Muscle of leg (tissue), 11 donors: ENCODE data around the gene PNPLA3. TPM values are rescaled to one million over a fixed set of nuclear protein-coding genes. Genes with fewer than 3 reads are reported as not detected.
A peak's percentile ranks its signal among the peaks of the same experiment; 100 is the strongest.

Experiments used
- DNase-seq: peaks from one replicate; pipeline ENCODE4 v3.0.0; 2013
- H3K27ac ChIP-seq: one replicate; pipeline ENCODE4 v1.5.1; 2013; ENCODE audit warnings: mild to moderate bottlenecking, low read length, control low read depth
- H3K27me3 ChIP-seq: one replicate; pipeline ENCODE4 v1.6.1; 2013; ENCODE audit warnings: low read length; ENCODE audit not compliant: control insufficient read depth, insufficient read depth
- H3K36me3 ChIP-seq: one replicate; pipeline ENCODE4 v1.6.1; 2013; ENCODE audit warnings: low read length; ENCODE audit not compliant: control insufficient read depth, insufficient read depth
- H3K4me1 ChIP-seq: one replicate; pipeline ENCODE4 v1.6.1; 2013; ENCODE audit warnings: low read length; ENCODE audit not compliant: control insufficient read depth, insufficient read depth
- H3K4me3 ChIP-seq: one replicate; pipeline ENCODE4 v1.5.1; 2013; ENCODE audit warnings: low read length, control low read depth
- H3K9me3 ChIP-seq: replicated peaks from 2 replicates; pipeline ENCODE4 v1.6.1; 2013; ENCODE audit warnings: low read depth, low read length; ENCODE audit not compliant: control insufficient read depth
- WGBS: methylation state at CpG from one replicate; pipeline ENCODE4 v1.1.5; 2013; ENCODE audit warnings: missing lambda C conversion rate; ENCODE audit not compliant: insufficient coverage; 5-methylcytosine and 5-hydroxymethylcytosine counted together
- polyA plus RNA-seq, 8 donors: library from polyadenylated mRNA; unstranded; fragments of 120-200 nt; gene quantifications; one replicate each; pipeline versions ENCODE4 v1.2.1 to v1.2.3, GENCODE V29; 2013; ENCODE audit warnings: inconsistent platforms in 1 of 8, low replicate concordance in 1 of 8; ENCODE audit not compliant: insufficient read length in 8 of 8, insufficient read depth in 1 of 8
- total RNA-seq: library from RNA; stranded (reverse); fragments of 120-200 nt; gene quantifications from one replicate; pipeline ENCODE4 v1.2.4, GENCODE V29; 2013

PNPLA3 gene
- total and polyA plus RNA-seq, 9 donors: 0.18 to 0.79 (median 0.35) TPM

- WGBS: 95% methylated on average over 16 of the region's 19 CpGs
- Histone ChIP-seq H3K27me3 (no peaks in the 10 kb centered on the region), H3K9me3 (no peaks in the 10 kb centered on the region), H3K36me3 (peaks cover 78% of the 10 kb centered on the region), H3K27ac (no peak overlapping the region), H3K4me3 (no peak overlapping the region), H3K4me1 (no peaks in the 10 kb centered on the region)
- no peak for DNase-seq
These were observed 53.5 kb downstream of the PNPLA3 start for GRCh38 chr22:43976861-43977795.

GRCh38 chr22:43978558-43978957, 55.0 kb downstream of the PNPLA3 start:
- H3K4me3 ChIP-seq: no peak overlapping the region
- no peaks in the 10 kb centered on the region for H3K4me1 ChIP-seq
- no peaks in the 10 kb centered on the region for H3K27me3 ChIP-seq
- no CpG with 5 or more reads among the region's 4 CpGs for WGBS
- H3K9me3 ChIP-seq: no peaks in the 10 kb centered on the region
- peaks cover 74% of the 10 kb centered on the region for H3K36me3 ChIP-seq
- no peak for DNase-seq
- H3K27ac ChIP-seq: no peak overlapping the region

- Histone ChIP-seq H3K9me3 (no peaks in the 10 kb centered on the region), H3K36me3 (peaks cover 65% of the 10 kb centered on the region), H3K4me1 (no peaks in the 10 kb centered on the region), H3K27me3 (no peaks in the 10 kb centered on the region), H3K27ac (no peak overlapping the region), H3K4me3 (no peak overlapping the region)
- 94% methylated on average over 7 of the region's 7 CpGs for WGBS
- no peak for DNase-seq
These were observed 57.0 kb downstream of the PNPLA3 start for GRCh38 chr22:43980579-43980978.

GRCh38 chr22:43980996-43981395, 57.4 kb downstream of the PNPLA3 start:
- 94% methylated on average over 17 of the region's 17 CpGs for WGBS
- Histone ChIP-seq H3K36me3 (peaks cover 62% of the 10 kb centered on the region), H3K27ac (no peak overlapping the region), H3K9me3 (no peaks in the 10 kb centered on the region), H3K4me1 (no peaks in the 10 kb centered on the region), H3K4me3 (no peak overlapping the region), H3K27me3 (no peaks in the 10 kb centered on the region)
- DNase-seq: no peak

- 97% methylated on average over 12 of the region's 16 CpGs for WGBS
- Histone ChIP-seq H3K4me1 (peaks cover 5% of the 10 kb centered on the region), H3K9me3 (no peaks in the 10 kb centered on the region), H3K27me3 (no peaks in the 10 kb centered on the region), H3K4me3 (no peak overlapping the region), H3K27ac (no peak overlapping the region), H3K36me3 (peaks cover 41% of the 10 kb centered on the region)
- DNase-seq: no peak
These were observed 60.2 kb downstream of the PNPLA3 start for GRCh38 chr22:43983808-43984207.

GRCh38 chr22:43985532-43985931, 61.9 kb downstream of the PNPLA3 start:
- H3K27ac ChIP-seq: no peak overlapping the region

GRCh38 chr22:43988116-43988820, 64.7 kb downstream of the PNPLA3 start:
- Histone ChIP-seq H3K27me3 (no peaks in the 10 kb centered on the region), H3K4me3 (no peak overlapping the region), H3K4me1 (peaks cover 6% of the 10 kb centered on the region), H3K27ac (no peak overlapping the region), H3K36me3 (peaks cover 53% of the 10 kb centered on the region), H3K9me3 (no peaks in the 10 kb centered on the region)
- DNase-seq: peak; percentile 53
- WGBS: 32% methylated on average over 5 of the region's 8 CpGs

More at GRCh38 chr22:43985532-43985931, 61.9 kb downstream of the PNPLA3 start:
- Histone ChIP-seq H3K4me1 (peaks cover 5% of the 10 kb centered on the region), H3K9me3 (no peaks in the 10 kb centered on the region), H3K27me3 (no peaks in the 10 kb centered on the region), H3K36me3 (peaks cover 38% of the 10 kb centered on the region), H3K4me3 (no peak overlapping the region)
- no peak for DNase-seq
- WGBS: 86% methylated on average over 9 of the region's 12 CpGs

GRCh38 chr22:43988960-43989359, 65.4 kb downstream of the PNPLA3 start:
- no peak overlapping the region for H3K4me3 ChIP-seq
- H3K9me3 ChIP-seq: no peaks in the 10 kb centered on the region
- peaks cover 9% of the 10 kb centered on the region for H3K4me1 ChIP-seq
- WGBS: 80% methylated on average over 5 of the region's 10 CpGs
- H3K36me3 ChIP-seq: peaks cover 52% of the 10 kb centered on the region
- H3K27me3 ChIP-seq: no peaks in the 10 kb centered on the region
- no peak for DNase-seq
- no peak overlapping the region for H3K27ac ChIP-seq

- Histone ChIP-seq H3K27ac (no peak overlapping the region), H3K4me3 (no peak overlapping the region), H3K9me3 (no peaks in the 10 kb centered on the region), H3K27me3 (no peaks in the 10 kb centered on the region), H3K36me3 (peaks cover 60% of the 10 kb centered on the region), H3K4me1 (peaks cover 9% of the 10 kb centered on the region)
- no peak for DNase-seq
- 79% methylated on average over 6 of the region's 13 CpGs for WGBS
These were observed 66.4 kb downstream of the PNPLA3 start for GRCh38 chr22:43990044-43990443.

GRCh38 chr22:43991316-43992020, 67.9 kb downstream of the PNPLA3 start:
- 95% methylated on average over 3 of the region's 11 CpGs for WGBS

More at GRCh38 chr22:43991316-43992020, 67.9 kb downstream of the PNPLA3 start:
- H3K27me3 ChIP-seq: no peaks in the 10 kb centered on the region
- no peak overlapping the region for H3K27ac ChIP-seq
- H3K9me3 ChIP-seq: no peaks in the 10 kb centered on the region
- no peak overlapping the region for H3K4me3 ChIP-seq
- H3K36me3 ChIP-seq: peaks cover 68% of the 10 kb centered on the region
- DNase-seq: no peak
- peaks cover 9% of the 10 kb centered on the region for H3K4me1 ChIP-seq
